Transverse colon (tissue), 4 donors: ENCODE results near the gene DPEP2NB.

Source experiments
- CTCF ChIP-seq, 5 experiments: fragments of 200-600 bp in 3 of 5; fragments of 450-650 bp in 2 of 5; sonication (generic) in 3 of 5; IDR thresholded peaks; 1 replicate in 2 of 5; 2 replicates in 3 of 5; pipeline ENCODE4 v1.5.1; 2016 to 2017; ENCODE audit warnings: antibody characterized with exemption in 5 of 5, inconsistent platforms in 3 of 5, mild to moderate bottlenecking in 2 of 5, moderate library complexity in 1 of 5
- POLR2A ChIP-seq: fragments of 450-650 bp; IDR thresholded peaks from one replicate; pipeline ENCODE4 v1.6.1; 2016; ENCODE audit warnings: antibody characterized with exemption, mild to moderate bottlenecking, moderate library complexity
- POLR2AphosphoS5 ChIP-seq, 3 donors: sonication (generic); formaldehyde crosslinking; IDR thresholded peaks; one replicate each; pipeline ENCODE4 v1.6.1; 2016; ENCODE audit warnings: antibody characterized with exemption in 3 of 3

- TF ChIP-seq CTCF (IDR thresholded peaks at IDR 0.05) (no peak), POLR2A (no peak), POLR2AphosphoS5 (IDR thresholded peaks at IDR 0.05) (no peak)
Observed at GRCh38 chr16:67977005-67977404, 38.7 kb downstream of the DPEP2NB start.
